ENCODE results near the gene PDLIM3.
"Not testable (repeated sequence)": the region's sequence is repeated elsewhere in the genome, so short reads cannot be mapped to it uniquely, and the experiment has no call there.

Gene PDLIM3

GRCh38 chr4:185534511-185534865 lies 819 bp downstream of the PDLIM3 start:
- Histone ChIP-seq H3K4me3 (ENCODE audit: low read length in 2 of 2) (peak overlapping the region; percentile 39 to 90), H3K79me1 (ENCODE audit: low read depth, low read length) (no peaks in the 10 kb centered on the region), H3K9me3 (replicated peaks in 1 of 2; ENCODE audit: control insufficient read depth in 2 of 2, insufficient read depth in 1 of 2, low read depth in 1 of 2, low read length in 2 of 2) (no peaks in the 10 kb centered on the region), H3K4ac (ENCODE audit: low read length) (no peak overlapping the region), H2AFZ (ENCODE audit: low read length) (peak overlapping the region; percentile 91), H3K23ac (ENCODE audit: low read depth, low read length, poor library complexity) (no peak overlapping the region), H3K36me3 (replicated peaks in 1 of 2; ENCODE audit: control insufficient read depth in 2 of 2, insufficient read depth in 2 of 2, low read length in 2 of 2) (no peaks in the 10 kb centered on the region), H3K14ac (ENCODE audit: low read length) (no peak overlapping the region), H3K27me3 (ENCODE audit: control insufficient read depth in 3 of 3, insufficient read depth in 3 of 3, low read depth in 1 of 3, low read length in 3 of 3) (peaks cover 0 to 92% (median 8%) of the 10 kb centered on the region in 3 experiments), H3K18ac (ENCODE audit: low read length) (no peak overlapping the region), H2BK12ac (ENCODE audit: low read length) (no peak overlapping the region), H3K4me1 (ENCODE audit: control insufficient read depth in 2 of 2, insufficient read depth in 1 of 2, low read depth in 1 of 2, low read length in 2 of 2) (peaks cover 1 to 3% of the 10 kb centered on the region in 2 donors), H3K27ac (replicated peaks; ENCODE audit: low read length) (no peak overlapping the region), H2BK120ac (ENCODE audit: low read depth, low read length) (no peak overlapping the region), H2BK5ac (ENCODE audit: low read length) (no peak overlapping the region), H4K91ac (ENCODE audit: low read depth, low read length, poor library complexity) (no peak overlapping the region), H3K9ac (ENCODE audit: low read depth, low read length, poor library complexity) (no peak overlapping the region), H3K4me2 (ENCODE audit: insufficient read depth, low read length, poor library complexity, severe bottlenecking) (peak overlapping the region; percentile 86), H2AK5ac (ENCODE audit: low read depth, low read length) (no peak overlapping the region), H4K8ac (ENCODE audit: low read depth, low read length) (no peak overlapping the region), H2BK15ac (ENCODE audit: low read length) (no peak overlapping the region)
- WGBS, 2 donors (ENCODE audit: extremely low coverage in 2 of 2, insufficient read length in 2 of 2, insufficient replicate concordance in 1 of 2): no CpG with 5 or more reads among the region's 10 CpGs
- DNase-seq (ENCODE audit: low spot score): no peak

GRCh38 chr4:185532795-185533324 lies 2.4 kb downstream of the PDLIM3 start:
- no peak overlapping the region for H3K9ac ChIP-seq (ENCODE audit: low read depth, low read length, poor library complexity)
- H3K18ac ChIP-seq (ENCODE audit: low read length): no peak overlapping the region
- no peak overlapping the region for H3K27ac ChIP-seq (replicated peaks; ENCODE audit: low read length)
- H2BK120ac ChIP-seq (ENCODE audit: low read depth, low read length): no peak overlapping the region
- no peak overlapping the region for H2AFZ ChIP-seq (ENCODE audit: low read length)
- no peak overlapping the region for H2BK12ac ChIP-seq (ENCODE audit: low read length)
- H2BK15ac ChIP-seq (ENCODE audit: low read length): no peak overlapping the region
- DNase-seq (ENCODE audit: low spot score): no peak
- H3K14ac ChIP-seq (ENCODE audit: low read length): no peak overlapping the region
- H3K4me1 ChIP-seq (ENCODE audit: control insufficient read depth in 2 of 2, insufficient read depth in 1 of 2, low read depth in 1 of 2, low read length in 2 of 2): peaks cover 1 to 2% of the 10 kb centered on the region in 2 donors
- no peak overlapping the region for H3K4me2 ChIP-seq (ENCODE audit: insufficient read depth, low read length, poor library complexity, severe bottlenecking)
- no peaks in the 10 kb centered on the region for H3K9me3 ChIP-seq (replicated peaks in 1 of 2; ENCODE audit: control insufficient read depth in 2 of 2, insufficient read depth in 1 of 2, low read depth in 1 of 2, low read length in 2 of 2)
- H2BK5ac ChIP-seq (ENCODE audit: low read length): no peak overlapping the region
- no peak overlapping the region for H2AK5ac ChIP-seq (ENCODE audit: low read depth, low read length)
- H3K4me3 ChIP-seq (ENCODE audit: low read length in 2 of 2): no peak overlapping the region
- H3K79me1 ChIP-seq (ENCODE audit: low read depth, low read length): no peaks in the 10 kb centered on the region
- no peak overlapping the region for H3K23ac ChIP-seq (ENCODE audit: low read depth, low read length, poor library complexity)
- no CpG with 5 or more reads among the region's 6 CpGs for WGBS, 2 donors (ENCODE audit: extremely low coverage in 2 of 2, insufficient read length in 2 of 2, insufficient replicate concordance in 1 of 2)
- H4K91ac ChIP-seq (ENCODE audit: low read depth, low read length, poor library complexity): no peak overlapping the region
- no peak overlapping the region for H3K4ac ChIP-seq (ENCODE audit: low read length)
- peaks cover 0 to 91% (median 8%) of the 10 kb centered on the region in 3 experiments for H3K27me3 ChIP-seq (ENCODE audit: control insufficient read depth in 3 of 3, insufficient read depth in 3 of 3, low read depth in 1 of 3, low read length in 3 of 3)
- no peak overlapping the region for H4K8ac ChIP-seq (ENCODE audit: low read depth, low read length)
- H3K36me3 ChIP-seq (replicated peaks in 1 of 2; ENCODE audit: control insufficient read depth in 2 of 2, insufficient read depth in 2 of 2, low read length in 2 of 2): no peaks in the 10 kb centered on the region

GRCh38 chr4:185532293-185532692 lies 3.0 kb downstream of the PDLIM3 start:
- Histone ChIP-seq H3K36me3 (replicated peaks in 1 of 2; ENCODE audit: control insufficient read depth in 2 of 2, insufficient read depth in 2 of 2, low read length in 2 of 2) (no peaks in the 10 kb centered on the region), H2BK120ac (ENCODE audit: low read depth, low read length) (no peak overlapping the region), H3K9ac (ENCODE audit: low read depth, low read length, poor library complexity) (no peak overlapping the region), H3K27ac (replicated peaks; ENCODE audit: low read length) (no peak overlapping the region), H3K9me3 (replicated peaks in 1 of 2; ENCODE audit: control insufficient read depth in 2 of 2, insufficient read depth in 1 of 2, low read depth in 1 of 2, low read length in 2 of 2) (no peaks in the 10 kb centered on the region), H3K4ac (ENCODE audit: low read length) (no peak overlapping the region), H3K23ac (ENCODE audit: low read depth, low read length, poor library complexity) (no peak overlapping the region), H2BK5ac (ENCODE audit: low read length) (no peak overlapping the region), H2AFZ (ENCODE audit: low read length) (no peak overlapping the region), H3K4me3 (ENCODE audit: low read length in 2 of 2) (no peak overlapping the region), H4K91ac (ENCODE audit: low read depth, low read length, poor library complexity) (no peak overlapping the region), H2BK12ac (ENCODE audit: low read length) (no peak overlapping the region), H3K79me1 (ENCODE audit: low read depth, low read length) (no peaks in the 10 kb centered on the region), H3K4me1 (ENCODE audit: control insufficient read depth in 2 of 2, insufficient read depth in 1 of 2, low read depth in 1 of 2, low read length in 2 of 2) (peaks cover 1 to 2% of the 10 kb centered on the region in 2 donors), H3K18ac (ENCODE audit: low read length) (peak overlapping the region; percentile 32), H4K8ac (ENCODE audit: low read depth, low read length) (no peak overlapping the region), H2AK5ac (ENCODE audit: low read depth, low read length) (no peak overlapping the region), H3K4me2 (ENCODE audit: insufficient read depth, low read length, poor library complexity, severe bottlenecking) (no peak overlapping the region), H3K27me3 (ENCODE audit: control insufficient read depth in 3 of 3, insufficient read depth in 3 of 3, low read depth in 1 of 3, low read length in 3 of 3) (peaks cover 0 to 87% (median 8%) of the 10 kb centered on the region in 3 experiments), H3K14ac (ENCODE audit: low read length) (no peak overlapping the region), H2BK15ac (ENCODE audit: low read length) (no peak overlapping the region)
- WGBS, 2 donors (ENCODE audit: extremely low coverage in 2 of 2, insufficient read length in 2 of 2, insufficient replicate concordance in 1 of 2): no CpG with 5 or more reads among the region's 7 CpGs
- DNase-seq (ENCODE audit: low spot score): no peak

- peaks cover 0 to 84% (median 8%) of the 10 kb centered on the region in 3 experiments for H3K27me3 ChIP-seq (ENCODE audit: control insufficient read depth in 3 of 3, insufficient read depth in 3 of 3, low read depth in 1 of 3, low read length in 3 of 3)
- not testable (repeated sequence) for H2BK15ac ChIP-seq (ENCODE audit: low read length)
These were observed 3.7 kb downstream of the PDLIM3 start for GRCh38 chr4:185531654-185532053.

More at GRCh38 chr4:185531654-185532053, 3.7 kb downstream of the PDLIM3 start:
- not testable (repeated sequence) for H2BK5ac ChIP-seq (ENCODE audit: low read length); H3K4me3 ChIP-seq (ENCODE audit: low read length in 2 of 2); H3K4ac ChIP-seq (ENCODE audit: low read length); DNase-seq (ENCODE audit: low spot score); H3K4me1 ChIP-seq (ENCODE audit: control insufficient read depth in 2 of 2, insufficient read depth in 1 of 2, low read depth in 1 of 2, low read length in 2 of 2); H2BK120ac ChIP-seq (ENCODE audit: low read depth, low read length); H3K4me2 ChIP-seq (ENCODE audit: insufficient read depth, low read length, poor library complexity, severe bottlenecking); H3K36me3 ChIP-seq (replicated peaks in 1 of 2; ENCODE audit: control insufficient read depth in 2 of 2, insufficient read depth in 2 of 2, low read length in 2 of 2); H3K18ac ChIP-seq (ENCODE audit: low read length); H2BK12ac ChIP-seq (ENCODE audit: low read length); H4K91ac ChIP-seq (ENCODE audit: low read depth, low read length, poor library complexity); H3K9ac ChIP-seq (ENCODE audit: low read depth, low read length, poor library complexity); H3K79me1 ChIP-seq (ENCODE audit: low read depth, low read length); H2AFZ ChIP-seq (ENCODE audit: low read length); H2AK5ac ChIP-seq (ENCODE audit: low read depth, low read length); H3K27ac ChIP-seq (replicated peaks; ENCODE audit: low read length); H3K23ac ChIP-seq (ENCODE audit: low read depth, low read length, poor library complexity); H3K14ac ChIP-seq (ENCODE audit: low read length); H3K9me3 ChIP-seq (replicated peaks in 1 of 2; ENCODE audit: control insufficient read depth in 2 of 2, insufficient read depth in 1 of 2, low read depth in 1 of 2, low read length in 2 of 2); H4K8ac ChIP-seq (ENCODE audit: low read depth, low read length)
- WGBS, 2 donors (ENCODE audit: extremely low coverage in 2 of 2, insufficient read length in 2 of 2, insufficient replicate concordance in 1 of 2): no CpG with 5 or more reads among the region's 11 CpGs
